ENCODE results near the gene HMGXB3. TPM values are rescaled to one million over a fixed set of nuclear protein-coding genes. Genes with fewer than 3 reads are reported as not detected.

The HMGXB3 gene
- total RNA-seq, 1 experiment from 2014 or later = 43.8 TPM

DNA sequence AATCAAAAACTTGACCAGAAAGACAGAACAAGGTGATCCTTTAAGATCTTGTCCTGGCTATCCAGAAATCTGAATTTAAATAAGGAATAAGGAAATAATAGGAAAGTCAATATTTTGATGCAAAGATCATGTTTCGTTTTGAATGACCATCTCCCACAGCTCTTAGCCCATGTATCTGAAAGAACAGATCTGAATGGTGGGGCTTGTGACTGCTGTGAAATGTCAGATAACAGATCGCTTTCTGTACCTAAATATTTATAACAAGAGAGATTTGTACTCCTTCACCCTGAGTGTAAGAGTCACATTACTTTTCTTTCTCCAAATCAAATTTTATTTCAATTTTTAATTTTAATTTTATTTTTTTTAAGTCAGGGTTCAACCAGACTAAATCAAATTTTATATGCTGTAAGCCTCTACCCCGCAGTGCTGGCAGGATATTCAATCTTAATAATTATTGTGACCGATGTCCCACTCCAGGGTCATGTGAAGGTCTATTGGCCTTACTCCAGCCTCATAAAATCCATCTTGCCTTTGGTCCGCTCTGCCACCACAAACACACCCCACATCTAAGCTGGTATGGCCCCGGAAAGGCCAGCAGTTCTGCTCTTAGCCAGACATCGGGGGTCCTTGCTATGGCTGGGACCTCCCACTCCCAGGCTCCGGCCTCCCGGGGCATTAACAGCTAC is 47.0 kb upstream of the HMGXB3 start:
- no peaks in the 10 kb centered on the region for H3K36me3 Mint-ChIP-seq (ENCODE audit: insufficient read depth, unreplicated experiment)
- ChIA-PET POLR2A (no interaction called here), CTCF (interaction anchor here (0.6 kb wide), 1 partner anchor 120 kb away, joined by 3 read pairs; no protein-coding TSS in a partner anchor)

DNA sequence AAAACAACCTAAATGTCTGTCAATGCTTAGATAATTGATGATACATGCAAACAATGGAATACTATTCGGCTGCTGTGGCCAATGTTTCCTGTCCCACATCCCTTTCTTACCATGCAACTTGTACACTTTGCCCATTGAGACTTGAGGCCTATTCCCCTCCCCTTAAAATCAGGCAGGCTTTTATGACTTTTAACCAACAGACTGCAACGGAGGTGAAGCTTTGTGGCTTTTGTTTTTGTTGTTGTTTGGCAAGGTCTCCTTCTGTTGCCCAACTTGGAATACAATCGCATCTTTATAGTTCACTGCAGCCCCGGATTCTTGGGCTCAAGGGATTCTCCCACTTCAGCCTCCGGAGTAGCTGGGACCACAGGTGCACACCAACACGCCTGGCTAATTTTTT is 45.7 kb upstream of the HMGXB3 start:
- peaks cover 30% of the 10 kb centered on the region for H3K4me1 ChIP-seq
- no TSS peak for BruUV-seq (replicated peaks)
- Mint-ChIP-seq H3K27ac (ENCODE audit: unreplicated experiment) (no peak overlapping the region), H3K27me3 (ENCODE audit: insufficient read depth, unreplicated experiment) (no peaks in the 10 kb centered on the region), H3K36me3 (ENCODE audit: insufficient read depth, unreplicated experiment) (peaks cover 6% of the 10 kb centered on the region), H3K4me3 (ENCODE audit: unreplicated experiment) (no peak overlapping the region), H3K4me1 (ENCODE audit: low read depth, unreplicated experiment) (peaks cover 8% of the 10 kb centered on the region), H3K9me3 (ENCODE audit: unreplicated experiment) (no peaks in the 10 kb centered on the region)
- H3K27me3 ChIP-seq (replicated peaks; ENCODE audit: control insufficient read depth, insufficient read depth, low read length) = no peaks in the 10 kb centered on the region
- H3K4me3 ChIP-seq (ENCODE audit: low read depth, low read length) = no peak overlapping the region
- intact Hi-C loops (cut with micrococcal nuclease; ENCODE audit: unreplicated experiment) = no loop called here
- DNase-seq = no peak
- CTCF ChIA-PET = no interaction called here
- no peak for TF ChIP-seq CTCF (IDR thresholded peaks at IDR 0.05; ENCODE audit: insufficient read depth in 1 of 2, low read depth in 1 of 2, low read length in 1 of 2, severe bottlenecking in 1 of 2, unreplicated experiment in 1 of 2)
- POLR2A ChIA-PET = no interaction called here
- no peaks in the 10 kb centered on the region for H3K9me3 ChIP-seq
- H3K36me3 ChIP-seq (ENCODE audit: control insufficient read depth, insufficient read depth, low read length) = no peaks in the 10 kb centered on the region; the same call in 1 of the 2 replicates

More for the DNA sequence above, 47.0 kb upstream of the HMGXB3 start:
- Histone ChIP-seq H3K4me1 (peaks cover 18% of the 10 kb centered on the region), H3K27me3 (replicated peaks; ENCODE audit: control insufficient read depth, insufficient read depth, low read length) (no peaks in the 10 kb centered on the region), H3K36me3 (ENCODE audit: control insufficient read depth, insufficient read depth, low read length) (no peaks in the 10 kb centered on the region; the same call in 1 of the 2 replicates), H3K4me3 (ENCODE audit: low read depth, low read length) (no peak overlapping the region), H3K9me3 (no peaks in the 10 kb centered on the region)
- no peaks in the 10 kb centered on the region for H3K9me3 Mint-ChIP-seq (ENCODE audit: unreplicated experiment)
- BruUV-seq (replicated peaks) = no TSS peak
- TF ChIP-seq CTCF (IDR thresholded peaks at IDR 0.05; ENCODE audit: insufficient read depth in 1 of 2, low read depth in 1 of 2, low read length in 1 of 2, severe bottlenecking in 1 of 2, unreplicated experiment in 1 of 2) = no peak
- H3K27ac Mint-ChIP-seq (ENCODE audit: unreplicated experiment) = no peak overlapping the region
- no peak for DNase-seq
- H3K4me1 Mint-ChIP-seq (ENCODE audit: low read depth, unreplicated experiment) = peaks cover 2% of the 10 kb centered on the region
- intact Hi-C loops (cut with micrococcal nuclease; ENCODE audit: unreplicated experiment) = no loop called here
- H3K4me3 Mint-ChIP-seq (ENCODE audit: unreplicated experiment) = no peak overlapping the region
- no peaks in the 10 kb centered on the region for H3K27me3 Mint-ChIP-seq (ENCODE audit: insufficient read depth, unreplicated experiment)

DNA sequence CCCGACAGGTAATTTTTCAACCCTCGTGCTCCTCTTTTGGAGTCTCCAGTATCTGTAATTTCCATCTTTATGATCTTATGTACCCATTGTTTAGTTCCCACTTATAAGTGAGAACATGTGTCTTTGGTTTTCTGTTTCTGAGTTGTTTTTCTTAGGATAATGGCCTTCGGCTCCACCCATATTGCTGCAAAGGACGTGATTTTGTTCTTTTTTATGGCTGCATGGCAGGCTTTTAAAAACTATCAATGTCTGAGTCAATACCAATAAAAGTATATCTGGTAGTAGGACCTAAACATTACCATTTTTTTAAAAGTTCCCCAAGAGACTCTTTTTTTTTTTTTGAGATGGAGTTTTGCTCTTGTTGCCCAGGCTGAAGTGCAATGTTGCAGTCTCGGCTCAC is 43.9 kb upstream of the HMGXB3 start:
- CTCF ChIA-PET = no interaction called here
- DNase-seq = no peak

More for the DNA sequence above, 43.9 kb upstream of the HMGXB3 start:
- no peak for TF ChIP-seq CTCF (IDR thresholded peaks at IDR 0.05; ENCODE audit: insufficient read depth in 1 of 2, low read depth in 1 of 2, low read length in 1 of 2, severe bottlenecking in 1 of 2, unreplicated experiment in 1 of 2)
- no peaks in the 10 kb centered on the region for H3K9me3 Mint-ChIP-seq (ENCODE audit: unreplicated experiment)
- intact Hi-C loops (cut with micrococcal nuclease; ENCODE audit: unreplicated experiment) = no loop called here
- no peaks in the 10 kb centered on the region; the same call in 1 of the 2 replicates for H3K36me3 ChIP-seq (ENCODE audit: control insufficient read depth, insufficient read depth, low read length)
- POLR2A ChIA-PET = no interaction called here
- no peak overlapping the region for H3K4me3 Mint-ChIP-seq (ENCODE audit: unreplicated experiment)
- H3K9me3 ChIP-seq = no peaks in the 10 kb centered on the region
- no peak overlapping the region for H3K27ac Mint-ChIP-seq (ENCODE audit: unreplicated experiment)
- BruUV-seq (replicated peaks) = no TSS peak
- H3K27me3 ChIP-seq (replicated peaks; ENCODE audit: control insufficient read depth, insufficient read depth, low read length) = no peaks in the 10 kb centered on the region
- peaks cover 18% of the 10 kb centered on the region for H3K4me1 Mint-ChIP-seq (ENCODE audit: low read depth, unreplicated experiment)
- H3K4me3 ChIP-seq (ENCODE audit: low read depth, low read length) = no peak overlapping the region
- H3K36me3 Mint-ChIP-seq (ENCODE audit: insufficient read depth, unreplicated experiment) = peaks cover 17% of the 10 kb centered on the region
- H3K27me3 Mint-ChIP-seq (ENCODE audit: insufficient read depth, unreplicated experiment) = no peaks in the 10 kb centered on the region
- peaks cover 26% of the 10 kb centered on the region for H3K4me1 ChIP-seq
